ENCODE results near the gene ESRRG. TPM values are rescaled to one million over a fixed set of nuclear protein-coding genes. Genes with fewer than 3 reads are reported as not detected.
A peak's percentile ranks its signal among the peaks of the same experiment; 100 is the strongest.

ESRRG gene
- total and polyA plus RNA-seq, 4 donors: 0.07 to 0.47 (median 0.20) TPM

DNA sequence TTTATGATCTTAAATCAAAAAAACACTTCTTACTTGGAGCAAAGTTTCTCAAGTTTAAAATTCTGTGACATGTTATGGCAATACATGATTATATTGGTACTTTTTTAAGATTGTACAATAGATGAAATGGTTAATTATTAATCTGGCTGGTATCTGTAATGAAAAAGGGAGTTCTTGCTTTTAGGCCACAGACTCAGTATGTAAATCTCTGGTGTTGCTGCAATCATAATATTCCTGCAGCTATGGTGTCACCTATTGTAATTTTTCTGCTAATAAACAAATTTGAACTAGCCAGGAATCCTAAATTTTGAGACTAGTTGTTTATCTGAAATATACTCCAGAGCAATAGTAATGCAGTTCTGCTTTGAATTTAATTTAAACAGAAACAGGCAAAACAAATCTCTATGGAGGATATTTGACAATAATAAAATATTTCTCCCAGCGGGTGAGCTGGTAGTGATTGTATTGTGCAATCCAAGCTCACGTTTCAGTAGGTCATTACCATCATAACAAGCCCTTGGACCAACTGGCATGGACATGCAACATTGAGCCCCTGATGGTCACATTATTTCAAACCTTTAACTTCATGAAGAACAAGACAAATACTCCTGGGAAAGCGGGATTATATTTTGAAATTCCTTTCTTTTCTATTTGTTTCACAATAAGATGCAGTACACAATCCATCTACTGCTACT is 222.8 kb downstream of the ESRRG start:
- Histone ChIP-seq H3K36me3 (ENCODE audit: control insufficient read depth in 4 of 4, insufficient read depth in 3 of 4, low read depth in 1 of 4, low read length in 3 of 4) (no peaks in the 10 kb centered on the region), H3K27me3 (ENCODE audit: control insufficient read depth in 4 of 4, insufficient read depth in 4 of 4, low read length in 3 of 4) (no peaks in the 10 kb centered on the region), H3K4me3 (ENCODE audit: low read depth in 1 of 3, low read length in 3 of 3) (no peak overlapping the region), H3K4me1 (ENCODE audit: control insufficient read depth in 4 of 4, insufficient read depth in 4 of 4, low read length in 3 of 4) (peaks cover 0 to 25% (median 8%) of the 10 kb centered on the region in 4 donors), H3K27ac (ENCODE audit: low read depth in 1 of 2, low read length in 2 of 2) (peak overlapping the region; percentile 75 to 83), H3K9ac (ENCODE audit: low read depth in 1 of 2, low read length in 2 of 2) (no peak overlapping the region), H3K9me3 (ENCODE audit: control insufficient read depth in 4 of 4, low read length in 3 of 4) (no peaks in the 10 kb centered on the region)
- TF ChIP-seq, protein P1, sequence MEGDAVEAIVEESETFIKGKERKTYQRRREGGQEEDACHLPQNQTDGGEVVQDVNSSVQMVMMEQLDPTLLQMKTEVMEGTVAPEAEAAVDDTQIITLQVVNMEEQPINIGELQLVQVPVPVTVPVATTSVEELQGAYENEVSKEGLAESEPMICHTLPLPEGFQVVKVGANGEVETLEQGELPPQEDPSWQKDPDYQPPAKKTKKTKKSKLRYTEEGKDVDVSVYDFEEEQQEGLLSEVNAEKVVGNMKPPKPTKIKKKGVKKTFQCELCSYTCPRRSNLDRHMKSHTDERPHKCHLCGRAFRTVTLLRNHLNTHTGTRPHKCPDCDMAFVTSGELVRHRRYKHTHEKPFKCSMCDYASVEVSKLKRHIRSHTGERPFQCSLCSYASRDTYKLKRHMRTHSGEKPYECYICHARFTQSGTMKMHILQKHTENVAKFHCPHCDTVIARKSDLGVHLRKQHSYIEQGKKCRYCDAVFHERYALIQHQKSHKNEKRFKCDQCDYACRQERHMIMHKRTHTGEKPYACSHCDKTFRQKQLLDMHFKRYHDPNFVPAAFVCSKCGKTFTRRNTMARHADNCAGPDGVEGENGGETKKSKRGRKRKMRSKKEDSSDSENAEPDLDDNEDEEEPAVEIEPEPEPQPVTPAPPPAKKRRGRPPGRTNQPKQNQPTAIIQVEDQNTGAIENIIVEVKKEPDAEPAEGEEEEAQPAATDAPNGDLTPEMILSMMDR (IDR thresholded peaks at IDR 0.05; ENCODE audit: low read depth, low read length, missing input control): no peak
- TF ChIP-seq HNF4G (IDR thresholded peaks at IDR 0.05) (no peak), JUND (IDR thresholded peaks at IDR 0.05) (peak in 1 of 2 donors; percentile 8), TAF1 (conservative IDR thresholded peaks at IDR 0.05) (no peak), RAD21 (IDR thresholded peaks at IDR 0.05) (peak; percentile 19 to 57), GABPA (IDR thresholded peaks at IDR 0.05 in 1 of 2, conservative IDR thresholded peaks at IDR 0.05 in 1 of 2) (no peak), SP1 (IDR thresholded peaks at IDR 0.05) (no peak)
- DNase-seq (ENCODE audit: low spot score): no peak
- 35% methylated on average over 3 of the region's 3 CpGs for WGBS

DNA sequence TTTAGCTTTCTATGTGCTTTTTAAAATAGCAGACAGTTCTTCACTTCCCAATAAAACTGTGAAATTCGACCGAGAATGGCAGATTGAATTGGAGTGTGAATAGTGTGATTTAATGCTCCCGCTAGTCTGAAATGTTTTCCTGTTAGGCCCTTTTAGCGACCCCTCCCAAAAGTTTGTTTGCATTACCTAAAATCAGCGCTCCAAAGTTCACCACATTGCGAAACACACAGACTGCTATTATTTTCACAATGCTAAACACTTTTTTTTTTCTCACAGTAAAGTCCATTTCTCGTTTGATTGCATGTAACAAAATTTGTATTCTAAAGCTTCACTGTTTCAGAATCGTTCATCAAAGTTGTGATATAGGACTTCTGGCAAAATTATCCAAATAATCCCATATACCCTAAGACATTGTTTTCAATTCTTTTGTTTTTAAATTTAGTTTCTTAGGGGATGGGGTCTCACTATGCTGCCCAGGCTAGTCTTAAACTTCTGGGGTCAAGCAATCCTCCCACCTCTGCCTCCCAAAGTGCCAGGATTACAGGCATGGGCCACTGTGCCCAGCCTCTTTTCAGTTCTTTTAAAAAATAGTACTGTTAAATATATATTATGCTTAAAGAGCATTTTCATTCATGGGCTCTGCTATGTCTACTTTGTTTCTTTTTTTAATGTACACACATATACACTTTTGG is 223.5 kb downstream of the ESRRG start:
- WGBS: 23% methylated on average over 8 of the region's 8 CpGs
- Histone ChIP-seq H3K36me3 (ENCODE audit: control insufficient read depth in 4 of 4, insufficient read depth in 3 of 4, low read depth in 1 of 4, low read length in 3 of 4) (no peaks in the 10 kb centered on the region), H3K27me3 (ENCODE audit: control insufficient read depth in 4 of 4, insufficient read depth in 4 of 4, low read length in 3 of 4) (no peaks in the 10 kb centered on the region), H3K9ac (ENCODE audit: low read depth in 1 of 2, low read length in 2 of 2) (peak overlapping the region; percentile 44 to 47), H3K27ac (ENCODE audit: low read depth in 1 of 2, low read length in 2 of 2) (peak overlapping the region; percentile 75 to 83), H3K9me3 (ENCODE audit: control insufficient read depth in 4 of 4, low read length in 3 of 4) (peaks cover 0 to under 1% (median 0%) of the 10 kb centered on the region in 4 donors), H3K4me1 (ENCODE audit: control insufficient read depth in 4 of 4, insufficient read depth in 4 of 4, low read length in 3 of 4) (peaks cover 0 to 25% (median 8%) of the 10 kb centered on the region in 4 donors), H3K4me3 (ENCODE audit: low read depth in 1 of 3, low read length in 3 of 3) (peak overlapping the region in 2 of 3 donors; percentile 14 to 20)
- no peak for DNase-seq (ENCODE audit: low spot score)
- TF ChIP-seq, protein P2, sequence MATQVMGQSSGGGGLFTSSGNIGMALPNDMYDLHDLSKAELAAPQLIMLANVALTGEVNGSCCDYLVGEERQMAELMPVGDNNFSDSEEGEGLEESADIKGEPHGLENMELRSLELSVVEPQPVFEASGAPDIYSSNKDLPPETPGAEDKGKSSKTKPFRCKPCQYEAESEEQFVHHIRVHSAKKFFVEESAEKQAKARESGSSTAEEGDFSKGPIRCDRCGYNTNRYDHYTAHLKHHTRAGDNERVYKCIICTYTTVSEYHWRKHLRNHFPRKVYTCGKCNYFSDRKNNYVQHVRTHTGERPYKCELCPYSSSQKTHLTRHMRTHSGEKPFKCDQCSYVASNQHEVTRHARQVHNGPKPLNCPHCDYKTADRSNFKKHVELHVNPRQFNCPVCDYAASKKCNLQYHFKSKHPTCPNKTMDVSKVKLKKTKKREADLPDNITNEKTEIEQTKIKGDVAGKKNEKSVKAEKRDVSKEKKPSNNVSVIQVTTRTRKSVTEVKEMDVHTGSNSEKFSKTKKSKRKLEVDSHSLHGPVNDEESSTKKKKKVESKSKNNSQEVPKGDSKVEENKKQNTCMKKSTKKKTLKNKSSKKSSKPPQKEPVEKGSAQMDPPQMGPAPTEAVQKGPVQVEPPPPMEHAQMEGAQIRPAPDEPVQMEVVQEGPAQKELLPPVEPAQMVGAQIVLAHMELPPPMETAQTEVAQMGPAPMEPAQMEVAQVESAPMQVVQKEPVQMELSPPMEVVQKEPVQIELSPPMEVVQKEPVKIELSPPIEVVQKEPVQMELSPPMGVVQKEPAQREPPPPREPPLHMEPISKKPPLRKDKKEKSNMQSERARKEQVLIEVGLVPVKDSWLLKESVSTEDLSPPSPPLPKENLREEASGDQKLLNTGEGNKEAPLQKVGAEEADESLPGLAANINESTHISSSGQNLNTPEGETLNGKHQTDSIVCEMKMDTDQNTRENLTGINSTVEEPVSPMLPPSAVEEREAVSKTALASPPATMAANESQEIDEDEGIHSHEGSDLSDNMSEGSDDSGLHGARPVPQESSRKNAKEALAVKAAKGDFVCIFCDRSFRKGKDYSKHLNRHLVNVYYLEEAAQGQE (IDR thresholded peaks at IDR 0.05): peak; percentile 77
- TF ChIP-seq TAF1 (conservative IDR thresholded peaks at IDR 0.05) (peak; percentile 31), RXRA (IDR thresholded peaks at IDR 0.05) (peak; percentile 58 to 78), EGR1 (IDR thresholded peaks at IDR 0.05; ENCODE audit: low read depth in 2 of 2) (no peak), FOXA2 (IDR thresholded peaks at IDR 0.05) (no peak), SP1 (IDR thresholded peaks at IDR 0.05) (peak; percentile 90), RAD21 (IDR thresholded peaks at IDR 0.05) (peak; percentile 47 to 59), NR2F2 (IDR thresholded peaks at IDR 0.05) (no peak), FOXA1 (IDR thresholded peaks at IDR 0.05) (peak; percentile 28), GABPA (IDR thresholded peaks at IDR 0.05 in 1 of 2, conservative IDR thresholded peaks at IDR 0.05 in 1 of 2) (no peak), HNF4G (IDR thresholded peaks at IDR 0.05) (peak; percentile 94), JUND (IDR thresholded peaks at IDR 0.05) (peak; percentile 28 to 41), YY1 (IDR thresholded peaks at IDR 0.05) (peak; percentile 67), HNF4A (conservative IDR thresholded peaks at IDR 0.05) (peak; percentile 96 to 97)
- TF ChIP-seq, protein P1 (IDR thresholded peaks at IDR 0.05; ENCODE audit: low read depth, low read length, missing input control): no peak
- TF ChIP-seq, protein P3, sequence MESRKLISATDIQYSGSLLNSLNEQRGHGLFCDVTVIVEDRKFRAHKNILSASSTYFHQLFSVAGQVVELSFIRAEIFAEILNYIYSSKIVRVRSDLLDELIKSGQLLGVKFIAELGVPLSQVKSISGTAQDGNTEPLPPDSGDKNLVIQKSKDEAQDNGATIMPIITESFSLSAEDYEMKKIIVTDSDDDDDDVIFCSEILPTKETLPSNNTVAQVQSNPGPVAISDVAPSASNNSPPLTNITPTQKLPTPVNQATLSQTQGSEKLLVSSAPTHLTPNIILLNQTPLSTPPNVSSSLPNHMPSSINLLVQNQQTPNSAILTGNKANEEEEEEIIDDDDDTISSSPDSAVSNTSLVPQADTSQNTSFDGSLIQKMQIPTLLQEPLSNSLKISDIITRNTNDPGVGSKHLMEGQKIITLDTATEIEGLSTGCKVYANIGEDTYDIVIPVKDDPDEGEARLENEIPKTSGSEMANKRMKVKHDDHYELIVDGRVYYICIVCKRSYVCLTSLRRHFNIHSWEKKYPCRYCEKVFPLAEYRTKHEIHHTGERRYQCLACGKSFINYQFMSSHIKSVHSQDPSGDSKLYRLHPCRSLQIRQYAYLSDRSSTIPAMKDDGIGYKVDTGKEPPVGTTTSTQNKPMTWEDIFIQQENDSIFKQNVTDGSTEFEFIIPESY (IDR thresholded peaks at IDR 0.05): peak; percentile 55
- TF ChIP-seq, protein P4, sequence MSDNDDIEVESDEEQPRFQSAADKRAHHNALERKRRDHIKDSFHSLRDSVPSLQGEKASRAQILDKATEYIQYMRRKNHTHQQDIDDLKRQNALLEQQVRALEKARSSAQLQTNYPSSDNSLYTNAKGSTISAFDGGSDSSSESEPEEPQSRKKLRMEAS (IDR thresholded peaks at IDR 0.05): peak; percentile 49
- TF ChIP-seq, protein P5, sequence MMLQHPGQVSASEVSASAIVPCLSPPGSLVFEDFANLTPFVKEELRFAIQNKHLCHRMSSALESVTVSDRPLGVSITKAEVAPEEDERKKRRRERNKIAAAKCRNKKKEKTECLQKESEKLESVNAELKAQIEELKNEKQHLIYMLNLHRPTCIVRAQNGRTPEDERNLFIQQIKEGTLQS (IDR thresholded peaks at IDR 0.05): no peak
